ENCODE measurements around the gene MKS1.

The MKS1 gene

DNA sequence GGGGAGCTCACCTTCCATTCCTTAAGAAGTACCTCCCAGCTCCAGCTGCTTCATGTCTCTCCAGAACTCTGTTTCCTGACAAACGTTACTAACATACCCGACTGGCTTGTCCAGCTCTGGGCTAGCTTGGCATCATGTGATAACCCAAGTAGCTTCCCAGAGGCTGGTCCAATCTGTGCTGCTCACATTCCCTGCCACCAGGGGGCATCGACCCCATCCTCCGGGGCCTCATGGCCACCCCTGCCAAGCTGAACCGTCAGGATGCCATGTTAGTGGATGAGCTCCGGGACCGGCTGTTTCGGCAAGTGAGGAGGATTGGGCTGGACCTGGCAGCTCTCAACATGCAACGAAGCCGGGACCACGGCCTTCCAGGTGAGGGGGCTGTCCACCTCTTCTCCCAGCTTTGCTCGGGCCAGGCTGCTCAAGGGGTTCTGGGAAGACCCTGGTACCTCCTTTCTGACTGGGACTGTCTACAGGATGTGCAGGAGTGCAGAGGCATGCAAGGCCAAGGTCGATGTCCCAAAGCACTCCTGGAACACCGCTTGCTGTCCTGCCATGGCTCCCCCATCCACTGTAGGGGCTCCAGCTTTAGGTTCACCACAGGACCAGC lies 18.9 kb downstream of the MKS1 start:
- peak; percentile 75 for DNase-seq (ENCODE audit: low spot score)

DNA sequence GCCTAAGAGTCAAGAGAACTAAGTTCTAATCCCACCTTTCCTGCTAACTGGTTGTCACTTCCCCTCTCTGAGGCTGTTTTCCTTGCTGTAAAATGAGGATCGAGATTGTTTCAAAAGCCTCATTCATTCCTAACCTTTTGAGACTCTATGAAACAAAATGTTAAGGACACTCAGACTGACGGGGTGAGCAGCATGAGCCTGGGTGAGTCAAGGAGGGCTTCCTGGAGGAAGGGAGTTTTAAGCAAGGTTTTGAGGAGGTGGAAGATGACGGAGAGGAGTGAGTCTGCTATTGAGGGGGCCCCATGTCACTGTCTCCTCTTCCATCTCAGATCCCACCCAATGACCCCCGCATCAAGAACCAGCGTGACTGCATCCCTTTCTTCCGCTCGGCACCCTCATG lies 22.4 kb downstream of the MKS1 start:
- DNase-seq (ENCODE audit: low spot score): no peak

DNA sequence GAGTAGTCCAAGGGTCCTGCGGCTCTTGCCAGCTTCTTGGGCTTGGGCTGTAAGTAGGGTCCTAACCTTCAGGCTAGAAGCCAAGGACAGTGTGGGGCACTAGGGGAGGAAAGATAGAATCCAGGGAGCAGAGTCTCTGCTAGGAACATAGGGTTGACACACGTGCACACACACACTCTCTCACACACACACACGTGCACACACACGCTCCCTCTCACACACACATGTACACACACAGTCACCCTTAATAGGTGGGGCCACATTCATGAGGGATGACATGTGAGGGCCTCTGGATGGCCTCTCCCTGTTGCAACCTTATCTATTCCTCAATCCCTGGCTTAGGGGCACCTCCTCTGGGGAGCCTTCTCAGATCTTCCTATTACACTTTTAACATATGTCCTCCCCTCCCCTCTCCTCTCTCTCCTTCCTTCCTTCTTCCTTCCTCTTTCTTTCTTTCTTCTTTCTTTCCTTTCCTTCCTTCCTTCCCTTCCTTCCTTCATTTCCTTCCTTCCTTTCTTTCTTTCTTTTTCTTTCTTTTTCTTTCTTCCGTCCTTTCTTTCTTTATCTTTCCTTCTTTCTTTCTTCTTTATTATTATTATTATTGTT lies 23.4 kb downstream of the MKS1 start:
- no peak for DNase-seq (ENCODE audit: low spot score)

DNA sequence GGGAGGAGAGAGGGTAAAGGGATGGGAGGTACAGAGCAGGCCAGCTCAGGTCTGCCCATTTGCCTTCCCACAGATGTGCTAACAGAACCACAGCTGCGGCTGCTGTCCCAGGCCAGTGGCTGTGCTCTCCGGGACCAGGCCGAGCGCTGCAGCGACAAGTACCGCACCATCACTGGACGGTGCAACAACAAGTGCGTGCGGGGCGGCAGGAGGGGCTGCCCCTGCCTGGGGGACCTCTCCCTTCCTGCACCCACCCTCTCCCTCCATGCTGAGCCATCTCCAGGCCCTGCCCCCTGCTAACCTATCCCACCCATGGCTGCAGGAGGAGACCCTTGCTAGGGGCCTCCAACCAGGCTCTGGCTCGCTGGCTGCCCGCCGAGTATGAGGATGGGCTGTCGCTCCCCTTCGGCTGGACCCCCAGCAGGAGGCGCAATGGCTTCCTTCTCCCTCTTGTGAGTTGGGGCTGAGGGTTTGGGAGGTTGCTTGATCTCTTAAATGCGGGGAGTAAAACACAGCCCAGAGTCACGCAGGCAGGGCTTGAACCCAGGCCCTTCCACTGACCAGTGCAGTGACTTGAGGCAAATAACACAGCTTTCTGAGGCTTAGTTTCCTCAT lies 25.3 kb downstream of the MKS1 start:
- no peak for DNase-seq (ENCODE audit: low spot score)

DNA sequence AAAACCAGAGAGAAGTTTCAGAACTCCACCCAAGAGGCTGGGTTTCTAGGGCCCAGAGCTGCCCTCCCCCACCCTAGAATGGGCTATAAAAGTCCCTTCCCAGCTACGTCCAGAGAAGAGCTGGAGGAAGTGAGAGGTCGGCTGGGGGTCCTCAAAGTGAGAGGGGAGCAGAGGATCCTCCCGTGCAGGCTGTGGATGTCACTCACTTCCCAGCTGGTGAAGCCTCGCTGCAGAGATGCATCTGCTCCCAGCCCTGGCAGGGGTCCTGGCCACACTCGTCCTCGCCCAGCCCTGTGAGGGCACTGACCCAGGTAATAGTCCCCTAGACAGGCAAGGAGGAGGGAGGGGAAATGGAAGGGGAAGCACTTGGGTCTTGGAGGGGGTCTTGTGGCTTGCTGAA lies 26.4 kb downstream of the MKS1 start, which contains the start of gene EPX:
EPX (plus strand) TSS at position 115 of the 400 bp plus-strand sequence; CDS start at position 236, 121 bp downstream.
- no peak for DNase-seq (ENCODE audit: low spot score)

DNA sequence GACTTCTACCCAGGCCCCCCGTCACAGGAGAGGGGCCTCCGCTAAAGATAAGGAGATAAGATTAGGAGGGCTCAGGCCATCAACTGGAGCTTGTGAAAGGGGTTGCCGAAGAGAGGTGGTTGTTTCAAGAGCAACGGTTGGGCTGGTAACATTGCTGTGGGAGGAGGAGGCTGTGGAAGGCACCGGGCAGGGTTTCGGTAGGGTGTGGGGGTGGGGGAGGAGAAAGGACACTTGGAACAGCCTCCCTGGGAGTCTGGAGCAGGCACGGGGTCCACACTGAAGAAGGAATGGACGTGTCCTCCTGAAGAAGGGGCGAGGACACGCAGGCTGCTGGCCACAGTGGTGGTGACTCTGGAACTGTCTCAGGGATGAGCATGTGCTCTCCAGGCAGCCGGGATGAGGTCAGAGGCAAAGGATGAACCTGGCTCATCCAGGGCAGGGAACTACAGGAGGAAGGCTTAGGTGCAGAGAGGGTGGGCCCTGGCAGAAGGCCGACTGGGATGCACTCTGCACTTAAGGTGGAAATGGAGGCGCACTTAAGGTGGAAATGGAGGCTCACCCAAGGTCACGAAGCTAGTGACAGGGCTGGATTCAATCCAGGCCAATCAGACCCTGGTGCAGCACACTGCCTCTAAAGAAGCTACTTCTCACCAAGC lies 27.7 kb downstream of the MKS1 start:
- no peak for DNase-seq (ENCODE audit: low spot score)

DNA sequence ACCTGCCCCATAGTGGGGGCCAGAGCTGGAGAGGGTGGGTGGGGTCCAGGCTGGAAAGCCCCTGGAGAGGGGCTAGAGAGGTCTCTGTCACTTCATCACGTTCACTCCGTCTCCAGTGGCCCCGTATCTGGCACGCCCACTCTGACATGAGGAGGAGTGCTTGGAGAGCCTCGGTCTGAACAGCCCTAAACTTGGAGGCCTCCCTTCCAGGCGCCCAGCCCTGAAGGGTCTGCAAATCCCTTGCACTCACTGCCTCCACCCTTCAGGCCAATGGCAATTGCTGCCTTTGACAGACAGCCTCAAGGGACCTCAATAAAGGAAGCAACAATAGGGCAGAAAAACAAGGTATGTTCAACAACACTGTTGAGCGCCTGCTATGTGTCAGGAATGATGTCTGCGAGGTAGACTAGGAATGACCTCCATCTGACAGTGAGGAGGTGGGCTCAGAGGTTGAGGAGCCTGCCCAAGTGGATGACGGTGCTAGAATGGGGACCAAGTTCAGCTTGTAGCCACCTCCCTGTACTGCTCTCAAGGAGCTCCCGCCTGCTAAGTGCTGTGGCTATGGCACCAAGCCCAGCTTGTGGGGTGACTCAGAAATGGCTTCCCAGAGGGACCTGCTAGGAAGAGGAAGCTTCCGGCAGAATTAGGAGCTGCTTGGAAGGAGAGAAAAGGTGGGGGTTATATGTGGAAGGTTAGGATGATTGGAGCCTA lies 29.5 kb downstream of the MKS1 start:
- DNase-seq (ENCODE audit: low spot score): no peak

DNA sequence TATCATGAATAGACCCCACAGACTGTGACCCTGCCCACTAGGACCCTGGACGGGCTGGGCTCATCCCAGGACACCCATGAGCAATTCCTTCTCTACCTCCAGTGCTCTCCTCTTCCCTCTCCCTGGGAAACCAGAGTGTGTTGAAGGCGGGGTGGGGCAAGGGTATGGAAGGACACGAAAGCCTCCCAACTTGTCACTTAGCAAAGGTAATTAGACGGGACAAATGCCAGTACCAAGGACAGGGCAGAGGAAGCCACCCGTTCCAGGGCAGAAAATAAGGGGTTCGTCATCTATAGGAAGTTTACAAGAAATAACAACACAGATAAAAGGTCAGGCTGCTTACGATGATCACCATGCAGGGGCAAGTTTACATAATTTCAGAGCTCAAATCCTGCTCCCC lies 31.4 kb downstream of the MKS1 start:
- no peak for DNase-seq (ENCODE audit: low spot score)

DNA sequence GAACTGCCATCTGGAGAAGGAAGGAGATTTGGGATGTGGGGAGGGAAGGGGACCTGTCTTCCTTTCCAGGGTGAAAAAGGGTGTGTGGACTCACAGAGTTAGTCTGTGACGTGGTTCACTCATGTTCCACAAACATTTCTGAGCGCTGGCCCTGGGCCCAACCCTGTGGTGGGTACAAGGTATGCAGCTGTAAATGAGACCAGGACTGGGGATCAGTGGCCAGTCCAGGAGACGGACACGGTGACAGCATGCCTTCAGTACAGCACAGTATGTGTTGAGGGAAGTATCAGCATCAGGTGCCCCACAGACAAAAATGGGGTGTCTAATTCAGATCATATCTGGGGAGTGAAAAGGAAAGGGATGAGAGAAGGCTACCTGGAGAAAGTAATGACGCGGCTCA lies 32.0 kb downstream of the MKS1 start:
- DNase-seq (ENCODE audit: low spot score): no peak

DNA sequence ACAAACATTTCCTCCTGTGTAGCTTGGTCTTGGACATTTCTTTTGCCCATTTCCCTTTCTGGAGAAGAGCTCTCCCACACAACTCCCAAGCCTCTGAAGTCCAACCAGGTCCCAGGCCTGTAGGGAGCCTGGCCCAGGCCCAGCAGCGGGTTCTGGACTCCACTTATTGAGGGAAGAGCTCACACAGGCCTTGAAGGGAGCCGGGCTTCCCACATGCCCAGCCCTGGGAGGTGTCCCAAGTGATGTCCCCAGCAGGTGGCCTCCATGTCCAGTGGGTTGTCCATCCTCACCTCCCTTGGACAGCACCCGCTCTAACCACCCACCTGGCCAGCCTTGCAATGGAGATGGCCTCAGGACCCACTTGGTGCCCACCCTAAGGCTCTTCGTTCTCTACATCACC lies 32.5 kb downstream of the MKS1 start:
- DNase-seq (ENCODE audit: low spot score): no peak

DNA sequence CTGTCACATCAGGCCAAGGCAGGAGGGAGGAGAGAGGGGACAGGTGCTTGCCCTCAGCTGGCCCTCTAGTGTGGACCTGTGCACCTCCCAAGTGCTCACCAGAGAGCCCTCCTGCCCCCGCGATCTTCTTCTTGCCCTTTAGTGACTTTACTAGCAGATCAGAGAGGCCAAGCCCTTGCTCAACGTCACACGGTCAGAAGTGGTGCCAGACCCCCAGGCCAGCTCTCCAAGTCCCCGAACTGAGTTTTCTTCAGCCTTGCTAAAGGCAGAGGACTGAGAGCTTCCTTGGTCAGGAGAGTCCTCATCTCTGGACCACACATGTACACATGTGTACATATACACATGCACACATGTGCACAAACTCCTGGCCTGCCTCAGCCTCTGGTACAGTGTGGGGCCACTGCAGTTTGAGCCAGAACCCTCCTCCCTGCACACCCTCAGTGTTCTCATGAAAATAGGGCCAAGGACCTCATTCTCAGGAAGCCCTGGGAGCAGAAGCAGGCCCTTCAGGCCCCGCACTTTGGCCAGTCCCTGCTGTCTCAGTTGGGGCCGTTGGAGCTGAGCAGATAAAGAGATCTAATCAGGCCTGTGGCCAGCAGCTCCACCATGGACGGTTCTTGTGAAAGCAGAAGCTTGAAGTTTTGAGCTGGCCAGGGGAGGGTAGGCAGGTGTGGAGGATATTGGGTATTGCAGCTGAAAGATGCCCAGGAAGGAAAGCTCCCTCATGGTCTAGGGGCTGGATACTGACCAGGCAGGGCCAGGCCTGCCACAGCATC lies 33.9 kb downstream of the MKS1 start:
- no peak for DNase-seq (ENCODE audit: low spot score)

DNA sequence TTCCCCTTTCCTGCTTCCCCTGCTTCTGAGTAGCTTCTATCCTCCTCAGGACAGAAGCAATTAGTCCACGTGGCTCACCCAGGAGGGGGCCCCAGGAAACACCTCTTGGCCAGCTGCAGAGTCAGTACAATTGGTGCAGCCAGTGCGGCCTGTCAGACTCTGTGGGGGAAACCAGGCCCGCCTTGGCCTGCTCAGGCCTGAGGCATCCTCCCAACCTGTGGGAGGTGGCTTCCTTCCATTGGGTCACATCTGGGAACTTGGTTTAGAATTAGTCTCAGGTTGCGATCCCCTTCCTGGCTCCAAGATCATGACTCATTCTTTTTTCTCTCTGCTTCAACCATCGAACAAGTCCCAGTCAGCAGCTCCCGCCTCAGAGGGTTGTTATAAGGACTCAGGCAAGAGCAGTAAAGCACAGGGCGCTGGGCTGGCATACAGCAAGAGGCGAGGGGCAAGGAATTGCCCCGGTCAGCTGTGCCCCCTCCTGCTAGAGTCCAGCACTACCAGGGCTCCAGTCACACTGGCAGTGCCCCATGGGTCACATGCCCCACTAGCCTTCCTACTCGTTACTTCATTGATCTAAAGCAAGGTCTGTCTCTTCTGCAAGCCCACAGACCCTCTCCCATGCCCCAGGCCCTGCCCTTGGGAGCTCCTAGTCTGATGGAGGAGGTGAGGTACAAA lies 34.6 kb downstream of the MKS1 start:
- DNase-seq (ENCODE audit: low spot score): no peak

DNA sequence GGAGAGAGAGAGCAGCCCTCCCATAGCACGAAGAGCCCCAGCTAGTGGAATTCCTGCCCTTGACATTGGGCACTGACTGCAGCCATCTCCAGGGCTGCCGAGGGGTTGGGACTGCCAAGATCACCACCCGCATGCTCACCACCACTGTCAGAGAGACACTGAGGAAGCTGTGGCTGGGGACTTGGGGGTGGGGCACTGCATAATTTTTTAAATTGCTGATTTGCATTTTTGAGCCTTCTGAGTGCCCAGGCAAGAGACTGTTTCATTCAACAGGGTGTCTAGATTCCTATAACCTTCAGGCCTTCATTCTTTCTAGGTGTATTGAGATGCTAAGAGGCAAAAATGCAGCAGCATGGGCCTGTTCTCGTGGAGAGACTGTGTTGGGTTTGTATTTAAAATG lies 35.5 kb downstream of the MKS1 start:
- DNase-seq (ENCODE audit: low spot score): no peak

DNA sequence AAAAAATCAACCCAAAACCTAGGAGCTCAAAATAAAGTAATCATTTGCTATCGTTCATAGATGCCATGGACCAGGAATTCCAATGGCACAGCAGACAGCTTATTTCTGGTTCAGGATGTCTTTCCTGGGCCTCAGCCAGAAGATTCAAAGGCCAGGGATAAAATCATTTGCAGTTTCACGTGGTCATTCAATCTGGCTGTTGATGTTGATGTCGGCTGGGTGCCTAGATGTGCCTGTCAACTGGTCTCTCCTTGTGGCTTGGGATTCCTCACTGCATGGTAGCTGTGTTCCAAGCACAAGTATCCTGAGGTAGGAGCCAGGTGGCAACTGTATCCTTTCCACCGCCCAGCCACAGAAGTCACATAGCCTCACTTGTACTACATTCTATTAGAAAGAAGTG lies 37.3 kb downstream of the MKS1 start:
- no peak for DNase-seq (ENCODE audit: low spot score)

DNA sequence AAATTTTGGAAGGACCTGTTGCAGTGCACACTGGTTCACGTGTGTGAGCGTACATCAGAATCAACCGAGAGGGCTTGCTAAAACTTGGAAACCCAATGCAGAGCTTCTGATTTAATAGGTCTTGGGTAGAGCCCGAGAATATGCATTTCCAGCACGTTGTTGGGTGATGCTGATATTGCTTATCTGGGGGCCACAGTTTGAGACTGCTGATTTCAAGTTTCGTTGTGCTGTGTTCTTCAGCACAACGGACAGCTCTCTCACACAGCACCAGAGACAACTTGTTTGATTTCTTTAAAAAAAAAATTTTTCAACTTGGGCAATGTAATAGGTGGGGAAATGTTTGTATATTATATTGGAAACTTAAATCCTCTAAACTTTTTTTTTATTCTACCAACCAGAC lies 42.9 kb downstream of the MKS1 start:
- no peak for DNase-seq (ENCODE audit: low spot score)

DNA sequence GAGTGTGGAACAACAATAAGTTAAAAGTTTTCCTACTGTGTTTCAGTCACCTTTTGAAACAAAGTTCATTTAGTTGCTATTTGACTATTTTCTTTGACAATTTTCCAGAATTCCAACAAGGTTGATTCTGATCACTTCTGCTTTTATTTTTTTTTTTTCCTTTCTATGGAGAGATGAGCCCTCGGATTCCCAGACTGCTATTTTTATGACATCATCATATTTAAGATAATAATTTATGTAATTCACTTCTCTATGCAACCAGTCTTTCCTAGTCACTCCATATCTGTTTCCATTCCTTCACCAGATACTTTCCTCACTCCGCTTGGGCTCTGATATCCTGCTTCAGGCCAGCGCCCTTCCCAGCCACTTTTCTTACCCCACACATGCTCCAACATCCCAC lies 44.2 kb downstream of the MKS1 start:
- no peak for DNase-seq (ENCODE audit: low spot score)

DNA sequence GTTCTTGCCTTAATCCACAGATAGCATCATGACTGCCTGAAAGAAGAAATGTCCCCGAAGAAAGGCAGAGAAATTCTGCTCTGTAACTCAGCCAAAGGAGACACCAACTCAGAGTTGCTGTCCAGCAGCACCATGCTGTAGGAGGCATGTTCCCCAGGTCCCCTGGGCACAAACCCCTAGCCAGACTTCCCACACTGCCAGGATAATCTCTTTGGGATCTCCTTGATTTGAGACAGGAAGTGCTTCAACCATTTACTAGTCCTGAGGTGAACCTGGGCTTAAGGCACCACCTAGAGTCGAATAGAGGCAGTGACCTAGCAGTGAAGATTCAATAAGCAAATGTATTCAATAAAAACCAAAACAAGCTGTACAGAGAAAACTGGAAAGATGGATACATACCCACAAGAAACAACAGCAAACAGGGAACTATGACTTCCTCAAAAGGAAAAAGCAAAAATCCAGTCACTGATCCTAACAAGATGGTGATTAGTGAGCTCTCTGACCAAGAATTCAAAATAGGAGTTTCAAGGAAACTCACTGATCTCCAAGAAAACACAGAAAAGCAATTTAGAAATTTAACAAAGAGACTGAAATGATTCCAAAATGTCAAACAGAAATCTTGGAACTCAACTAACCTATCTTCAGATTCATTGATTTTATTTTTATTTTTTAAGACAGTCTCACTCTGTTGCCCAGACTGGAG lies 46.5 kb downstream of the MKS1 start:
- peak; percentile 41 for DNase-seq (ENCODE audit: low spot score)

DNA sequence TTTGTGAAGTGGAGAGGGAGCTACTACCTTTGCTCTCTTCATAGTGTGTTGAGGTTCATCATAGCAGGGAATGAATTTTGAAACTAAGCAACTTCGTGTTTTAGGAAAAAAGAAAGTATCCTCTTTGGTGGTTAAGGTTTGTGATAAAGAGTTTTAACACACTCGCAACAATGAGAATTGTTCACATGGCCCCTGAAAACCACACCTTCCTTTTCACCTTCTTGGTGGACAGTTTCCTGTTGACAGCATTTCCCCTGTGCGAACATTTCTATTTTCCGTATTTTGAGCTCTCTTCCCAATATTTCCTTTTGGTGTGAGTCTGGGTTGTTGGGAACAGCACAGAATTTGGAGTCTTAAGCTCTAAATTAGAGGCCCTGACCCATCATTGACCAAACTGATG lies 48.4 kb downstream of the MKS1 start:
- no peak for DNase-seq (ENCODE audit: low spot score)

DNA sequence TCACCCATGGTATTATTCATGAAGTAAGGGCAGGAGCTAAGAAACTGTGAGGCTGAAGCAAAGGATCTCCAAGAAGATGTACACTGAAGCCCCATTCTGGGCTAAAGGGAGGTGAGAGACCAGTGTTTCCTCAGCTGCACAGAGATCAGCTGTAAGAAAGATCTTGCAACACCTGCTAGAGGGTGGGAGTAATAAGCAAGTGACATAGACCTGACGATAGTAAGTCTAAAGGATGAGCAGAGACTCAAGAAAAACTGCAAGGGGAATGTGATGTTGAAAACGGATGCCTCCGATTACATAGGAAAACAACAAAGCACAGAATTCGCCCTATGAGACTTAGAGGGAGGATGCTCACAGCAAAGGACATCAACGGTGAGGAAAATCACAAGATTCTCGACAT lies 52.4 kb downstream of the MKS1 start, which contains the start of gene OR4D2:
OR4D2 (plus strand) TSS at position 301 of the 400 bp plus-strand sequence. CDS start 2,674 bp downstream, outside the sequence.
- no peak for DNase-seq (ENCODE audit: low spot score)

DNA sequence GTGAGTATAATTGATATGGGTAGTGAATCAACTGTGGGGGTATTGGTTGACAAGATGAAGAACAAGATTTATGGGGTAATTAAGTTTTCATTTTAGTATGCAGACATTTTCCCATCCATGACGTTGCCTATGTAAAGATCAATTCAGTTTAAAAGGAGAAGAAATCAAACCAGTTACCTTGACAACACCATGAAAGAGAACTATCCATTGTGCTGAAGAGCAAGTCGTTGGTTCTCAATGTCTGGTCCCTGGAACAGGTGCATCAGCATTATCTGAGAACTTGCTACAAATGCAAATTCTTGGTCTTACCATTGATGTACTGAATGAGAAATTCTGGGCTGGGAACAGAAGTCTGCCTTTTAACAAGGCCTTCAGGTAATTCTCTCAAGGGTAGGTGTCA lies 53.1 kb downstream of the MKS1 start:
- no peak for DNase-seq (ENCODE audit: low spot score)

DNA sequence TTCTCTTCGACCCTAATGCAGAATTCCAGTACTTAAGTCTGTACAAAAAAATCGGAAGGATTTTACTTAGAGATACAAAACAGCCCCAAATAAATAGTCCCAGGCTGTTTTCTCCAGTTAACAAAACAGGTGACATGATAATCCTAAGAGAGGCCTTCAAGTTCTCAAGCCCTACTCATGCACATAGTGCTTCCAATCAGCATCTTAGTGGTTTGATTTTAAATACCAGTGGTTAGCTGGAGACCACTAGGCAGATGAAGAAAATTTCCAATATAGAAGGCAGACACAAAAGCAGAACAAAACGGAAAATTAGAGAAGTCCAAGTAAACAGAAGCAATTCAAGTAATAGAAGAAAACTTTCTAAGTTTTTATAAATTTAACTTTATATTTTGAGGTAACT lies 57.5 kb downstream of the MKS1 start:
- DNase-seq (ENCODE audit: low spot score): no peak

Data from HuH-7.5 (cell line).